ENCODE measurements around the gene ZCCHC24. TPM values are rescaled to one million over a fixed set of nuclear protein-coding genes. Genes with fewer than 3 reads are reported as not detected.

The ZCCHC24 gene
- total and polyA plus RNA-seq, 8 donors = 9.7 to 60.3 (median 34.3) TPM

- intact Hi-C loops (cut with DNase I; ENCODE audit: low total_unique reads) = no loop called here
- TF ChIP-seq POLR2AphosphoS5 (IDR thresholded peaks at IDR 0.05) (peak in 1 of 3 donors; percentile 55), EP300 (IDR thresholded peaks at IDR 0.05) (no peak)
- no peaks in the 10 kb centered on the region for H3K27me3 ChIP-seq
- peaks cover 28 to 48% (median 40%) of the 10 kb centered on the region in 4 donors for H3K4me1 ChIP-seq
- H3K9me3 ChIP-seq = no peaks in the 10 kb centered on the region
- peaks cover 7 to 30% (median 26%) of the 10 kb centered on the region in 4 donors for H3K36me3 ChIP-seq
- H3K4me3 ChIP-seq = no peak overlapping the region
- peak overlapping the region; percentile 35 to 85 (median 84) for H3K27ac ChIP-seq
- WGBS, 5 donors = 48 to 60% (median 52%) methylated on average over 7 to 11 of the region's 11 CpGs
- peak; percentile 40 to 87 for DNase-seq
These were observed 63.6 kb downstream of the ZCCHC24 start for GRCh38 chr10:79381804-79382221.

GRCh38 chr10:79380946-79381721, 64.3 kb downstream of the ZCCHC24 start:
- 59 to 69% (median 68%) methylated on average over 9 of the region's 9 CpGs for WGBS, 5 donors
- intact Hi-C loops (cut with DNase I; ENCODE audit: low total_unique reads) = no loop called here
- H3K27me3 ChIP-seq = no peaks in the 10 kb centered on the region

GRCh38 chr10:79380125-79380945, 65.1 kb downstream of the ZCCHC24 start:
- peak; percentile 55 to 81 for DNase-seq
- Histone ChIP-seq H3K27ac (peak overlapping the region; percentile 74 to 85 (median 84)), H3K4me1 (peaks cover 28 to 51% (median 41%) of the 10 kb centered on the region in 4 donors), H3K27me3 (no peaks in the 10 kb centered on the region), H3K9me3 (no peaks in the 10 kb centered on the region), H3K4me3 (no peak overlapping the region), H3K36me3 (peaks cover 0 to 15% (median 12%) of the 10 kb centered on the region in 4 donors)
- WGBS, 5 donors = 39 to 54% (median 48%) methylated on average over 7 to 14 of the region's 14 CpGs
- no peak for TF ChIP-seq POLR2A (IDR thresholded peaks at IDR 0.05)
- peak; percentile 18 to 63 (median 31) for TF ChIP-seq POLR2AphosphoS5 (IDR thresholded peaks at IDR 0.05)
- intact Hi-C loops (cut with DNase I; ENCODE audit: low total_unique reads) = no loop called here

More at GRCh38 chr10:79380946-79381721, 64.3 kb downstream of the ZCCHC24 start:
- Histone ChIP-seq H3K9me3 (no peaks in the 10 kb centered on the region), H3K36me3 (peaks cover 4 to 23% (median 20%) of the 10 kb centered on the region in 4 donors), H3K4me3 (no peak overlapping the region), H3K4me1 (peaks cover 28 to 45% (median 39%) of the 10 kb centered on the region in 4 donors), H3K27ac (peak overlapping the region; percentile 45 to 85 (median 84))
- TF ChIP-seq POLR2A (IDR thresholded peaks at IDR 0.05) (no peak), EP300 (IDR thresholded peaks at IDR 0.05) (no peak), CTCF (IDR thresholded peaks at IDR 0.05) (no peak), POLR2AphosphoS5 (IDR thresholded peaks at IDR 0.05) (no peak)
- peak in 1 of 2 donors; percentile 22 for DNase-seq

GRCh38 chr10:79379512-79380124, 65.8 kb downstream of the ZCCHC24 start:
- H3K27ac ChIP-seq = peak overlapping the region; percentile 74 to 85 (median 84)
- 20 to 52% (median 43%) methylated on average over 7 to 9 of the region's 9 CpGs for WGBS, 5 donors
- intact Hi-C loops (cut with DNase I; ENCODE audit: low total_unique reads) = no loop called here
- peaks cover 33 to 58% (median 46%) of the 10 kb centered on the region in 4 donors for H3K4me1 ChIP-seq
- no peaks in the 10 kb centered on the region for H3K9me3 ChIP-seq
- no peak for TF ChIP-seq POLR2A (IDR thresholded peaks at IDR 0.05)
- no peak for TF ChIP-seq CTCF (IDR thresholded peaks at IDR 0.05)
- TF ChIP-seq POLR2AphosphoS5 (IDR thresholded peaks at IDR 0.05) = no peak
- no peak for TF ChIP-seq EP300 (IDR thresholded peaks at IDR 0.05)
- H3K27me3 ChIP-seq = no peaks in the 10 kb centered on the region
- peaks cover 0 to 8% (median 6%) of the 10 kb centered on the region in 4 donors for H3K36me3 ChIP-seq
- no peak overlapping the region for H3K4me3 ChIP-seq
- DNase-seq = peak in 1 of 2 donors; percentile 25

Data from stomach (tissue), 9 donors.